ENCODE data around the gene RAB38. TPM values are rescaled to one million over a fixed set of nuclear protein-coding genes. Genes with fewer than 3 reads are reported as not detected.

The RAB38 gene
- total RNA-seq, 1 donor from 2014 or later = 8.1 TPM

GRCh38 chr11:88158081-88158480 lies 17.2 kb downstream of the RAB38 start:
- H3K27ac ChIP-seq = no peak overlapping the region
- no peaks in the 10 kb centered on the region for H3K79me2 ChIP-seq (ENCODE audit: low read depth)
- Mint-ChIP-seq H3K4me1 (no peaks in the 10 kb centered on the region), H3K9me3 (peaks cover 23% of the 10 kb centered on the region), H3K27ac (no peak overlapping the region), H3K27me3 (ENCODE audit: insufficient read depth, low read depth) (no peaks in the 10 kb centered on the region), H3K4me3 (no peak overlapping the region), H3K36me3 (peaks cover 2% of the 10 kb centered on the region)
- H3F3A ChIP-seq (ENCODE audit: low read depth) = no peaks in the 10 kb centered on the region
- no peak overlapping the region for H3K4me2 ChIP-seq
- no peak overlapping the region for H3K4me3 ChIP-seq
- no peaks in the 10 kb centered on the region for H3K36me3 ChIP-seq
- no peak for TF ChIP-seq EZH2 (IDR thresholded peaks at IDR 0.05)
- no peak for TF ChIP-seq EZH2phosphoT487 (IDR thresholded peaks at IDR 0.05)
- no peak for TF ChIP-seq CTCF (IDR thresholded peaks at IDR 0.05)
- H3K9me3 ChIP-seq (ENCODE audit: low read depth) = no peaks in the 10 kb centered on the region
- H3K27me3 ChIP-seq = no peaks in the 10 kb centered on the region
- no peaks in the 10 kb centered on the region for H3K4me1 ChIP-seq
- H4K20me1 ChIP-seq (ENCODE audit: low read depth) = no peaks in the 10 kb centered on the region
- H3K9ac ChIP-seq = no peak overlapping the region
- no peak for DNase-seq (ENCODE audit: low spot score)
- H2AFZ ChIP-seq (replicated peaks) = no peak overlapping the region

- H3K4me3 Mint-ChIP-seq = no peak overlapping the region
- H3K9ac ChIP-seq = no peak overlapping the region
- H3F3A ChIP-seq (ENCODE audit: low read depth) = no peaks in the 10 kb centered on the region
- H3K27ac ChIP-seq = no peak overlapping the region
- H3K27me3 ChIP-seq = no peaks in the 10 kb centered on the region
- H3K27ac Mint-ChIP-seq = no peak overlapping the region
- no peak overlapping the region for H3K4me2 ChIP-seq
- H3K4me1 ChIP-seq = no peaks in the 10 kb centered on the region
- no peaks in the 10 kb centered on the region for H3K79me2 ChIP-seq (ENCODE audit: low read depth)
- no peaks in the 10 kb centered on the region for H3K9me3 ChIP-seq (ENCODE audit: low read depth)
- H3K9me3 Mint-ChIP-seq = peaks cover 23% of the 10 kb centered on the region
- TF ChIP-seq EZH2phosphoT487 (IDR thresholded peaks at IDR 0.05) = no peak
- no peak for TF ChIP-seq CTCF (IDR thresholded peaks at IDR 0.05)
- no peak for TF ChIP-seq EZH2 (IDR thresholded peaks at IDR 0.05)
- no peaks in the 10 kb centered on the region for H4K20me1 ChIP-seq (ENCODE audit: low read depth)
- no peak overlapping the region for H3K4me3 ChIP-seq
- peaks cover 2% of the 10 kb centered on the region for H3K36me3 Mint-ChIP-seq
- DNase-seq (ENCODE audit: low spot score) = no peak
- no peak overlapping the region for H2AFZ ChIP-seq (replicated peaks)
- no peaks in the 10 kb centered on the region for H3K4me1 Mint-ChIP-seq
- H3K27me3 Mint-ChIP-seq (ENCODE audit: insufficient read depth, low read depth) = no peaks in the 10 kb centered on the region
- no peaks in the 10 kb centered on the region for H3K36me3 ChIP-seq
Observed at GRCh38 chr11:88157370-88157769, 17.9 kb downstream of the RAB38 start.

- H3K27me3 ChIP-seq = no peaks in the 10 kb centered on the region
- Mint-ChIP-seq H3K4me1 (no peaks in the 10 kb centered on the region), H3K9me3 (peaks cover 10% of the 10 kb centered on the region), H3K27me3 (ENCODE audit: insufficient read depth, low read depth) (no peaks in the 10 kb centered on the region), H3K36me3 (peaks cover 11% of the 10 kb centered on the region), H3K4me3 (no peak overlapping the region), H3K27ac (no peak overlapping the region)
- H3F3A ChIP-seq (ENCODE audit: low read depth) = peaks cover 7% of the 10 kb centered on the region
- H3K27ac ChIP-seq = no peak overlapping the region
- H3K4me3 ChIP-seq = no peak overlapping the region
- TF ChIP-seq EZH2phosphoT487 (IDR thresholded peaks at IDR 0.05) (no peak), CTCF (IDR thresholded peaks at IDR 0.05) (no peak), EZH2 (IDR thresholded peaks at IDR 0.05) (no peak)
- H3K36me3 ChIP-seq = no peaks in the 10 kb centered on the region
- H2AFZ ChIP-seq (replicated peaks) = no peak overlapping the region
- no peak for DNase-seq (ENCODE audit: low spot score)
- H3K9ac ChIP-seq = no peak overlapping the region
- H3K9me3 ChIP-seq (ENCODE audit: low read depth) = no peaks in the 10 kb centered on the region
- H3K79me2 ChIP-seq (ENCODE audit: low read depth) = no peaks in the 10 kb centered on the region
- no peaks in the 10 kb centered on the region for H4K20me1 ChIP-seq (ENCODE audit: low read depth)
- H3K4me1 ChIP-seq = peaks cover 8% of the 10 kb centered on the region
- no peak overlapping the region for H3K4me2 ChIP-seq
Observed at GRCh38 chr11:88152381-88152780, 22.9 kb downstream of the RAB38 start.

Data from neural progenitor cell (in vitro differentiated cells).